ENCODE measurements around the gene TMEM132E. TPM values are rescaled to one million over a fixed set of nuclear protein-coding genes. Genes with fewer than 3 reads are reported as not detected.

Gene TMEM132E
- total and polyA plus RNA-seq, 7 donors: 0.10 TPM; not detected in 6

- Histone ChIP-seq H3K27ac (no peak overlapping the region), H3K9me3 (no peaks in the 10 kb centered on the region), H3K4me1 (no peaks in the 10 kb centered on the region), H3K4me3 (no peak overlapping the region), H3K36me3 (no peaks in the 10 kb centered on the region), H3K27me3 (peaks cover 0 to 49% (median 0%) of the 10 kb centered on the region in 3 donors)
- intact Hi-C loops (cut with DNase I): no loop called here
- WGBS, 2 donors: 70 to 75% methylated on average over 3 of the region's 3 CpGs
- TF ChIP-seq EP300 (IDR thresholded peaks at IDR 0.05) (no peak), POLR2A (IDR thresholded peaks at IDR 0.05) (no peak), POLR2AphosphoS5 (IDR thresholded peaks at IDR 0.05) (no peak), CTCF (IDR thresholded peaks at IDR 0.05) (no peak)
- no peak for DNase-seq
Measured at GRCh38 chr17:34668206-34668605, 88.8 kb downstream of the TMEM132E start.

GRCh38 chr17:34669511-34669910 lies 90.1 kb downstream of the TMEM132E start:
- Histone ChIP-seq H3K9me3 (no peaks in the 10 kb centered on the region), H3K27ac (no peak overlapping the region), H3K4me1 (no peaks in the 10 kb centered on the region), H3K27me3 (peaks cover 0 to 43% (median 0%) of the 10 kb centered on the region in 3 donors), H3K36me3 (no peaks in the 10 kb centered on the region), H3K4me3 (no peak overlapping the region)
- 81 to 90% methylated on average over 5 of the region's 5 CpGs for WGBS, 2 donors
- DNase-seq: no peak
- intact Hi-C loops (cut with DNase I): no loop called here
- TF ChIP-seq CTCF (IDR thresholded peaks at IDR 0.05): no peak
- no peak for TF ChIP-seq POLR2A (IDR thresholded peaks at IDR 0.05)
- TF ChIP-seq EP300 (IDR thresholded peaks at IDR 0.05): no peak
- no peak for TF ChIP-seq POLR2AphosphoS5 (IDR thresholded peaks at IDR 0.05)

GRCh38 chr17:34670618-34671017 lies 91.2 kb downstream of the TMEM132E start:
- Histone ChIP-seq H3K27me3 (peaks cover 0 to 34% (median 0%) of the 10 kb centered on the region in 3 donors), H3K4me3 (no peak overlapping the region), H3K9me3 (no peaks in the 10 kb centered on the region), H3K27ac (no peak overlapping the region), H3K4me1 (no peaks in the 10 kb centered on the region), H3K36me3 (no peaks in the 10 kb centered on the region)
- WGBS, 2 donors: 36 to 40% methylated on average over 7 of the region's 7 CpGs
- no peak for DNase-seq
- intact Hi-C loops (cut with DNase I): no loop called here
- TF ChIP-seq POLR2AphosphoS5 (IDR thresholded peaks at IDR 0.05) (no peak), POLR2A (IDR thresholded peaks at IDR 0.05) (no peak), CTCF (IDR thresholded peaks at IDR 0.05) (no peak), EP300 (IDR thresholded peaks at IDR 0.05) (no peak)

- WGBS, 2 donors: 60 to 73% methylated on average over 4 of the region's 4 CpGs
- intact Hi-C loops (cut with DNase I): no loop called here
- DNase-seq: no peak
- Histone ChIP-seq H3K4me3 (no peak overlapping the region), H3K9me3 (no peaks in the 10 kb centered on the region), H3K27me3 (peaks cover 0 to 28% (median 0%) of the 10 kb centered on the region in 3 donors), H3K4me1 (no peaks in the 10 kb centered on the region), H3K36me3 (no peaks in the 10 kb centered on the region), H3K27ac (no peak overlapping the region)
- TF ChIP-seq POLR2AphosphoS5 (IDR thresholded peaks at IDR 0.05) (no peak), CTCF (IDR thresholded peaks at IDR 0.05) (no peak), POLR2A (IDR thresholded peaks at IDR 0.05) (no peak), EP300 (IDR thresholded peaks at IDR 0.05) (no peak)
Measured at GRCh38 chr17:34671191-34671590, 91.8 kb downstream of the TMEM132E start.

- Histone ChIP-seq H3K27ac (no peak overlapping the region), H3K9me3 (no peaks in the 10 kb centered on the region), H3K4me1 (no peaks in the 10 kb centered on the region), H3K36me3 (no peaks in the 10 kb centered on the region), H3K4me3 (no peak overlapping the region), H3K27me3 (peaks cover 0 to 19% (median 0%) of the 10 kb centered on the region in 3 donors)
- no peak for DNase-seq
- 72 to 83% methylated on average over 3 of the region's 3 CpGs for WGBS, 2 donors
- TF ChIP-seq EP300 (IDR thresholded peaks at IDR 0.05): no peak
- TF ChIP-seq CTCF (IDR thresholded peaks at IDR 0.05): no peak
- no peak for TF ChIP-seq POLR2A (IDR thresholded peaks at IDR 0.05)
- no peak for TF ChIP-seq POLR2AphosphoS5 (IDR thresholded peaks at IDR 0.05)
- intact Hi-C loops (cut with DNase I): no loop called here
Measured at GRCh38 chr17:34672176-34672785, 92.9 kb downstream of the TMEM132E start.
